HFFc6 (cell line): ENCODE data around the gene MTMR10. TPM values are rescaled to one million over a fixed set of nuclear protein-coding genes. Genes with fewer than 3 reads are reported as not detected.

ENCODE experiments used
- DNase-seq: peaks from one replicate; pipeline ENCODE4 v3.0.0-alpha.2; 2018
- H3K27ac Mint-ChIP-seq: 2 replicates; pipeline ENCODE4 v1.8.0; 2020; ENCODE audit warnings: mild to moderate bottlenecking, mixed read lengths
- H3K27me3 Mint-ChIP-seq: 2 replicates; pipeline ENCODE4 v1.8.0; 2021; ENCODE audit warnings: mild to moderate bottlenecking, moderate library complexity, mixed read lengths; ENCODE audit not compliant: insufficient read depth
- H3K36me3 Mint-ChIP-seq: 2 replicates; pipeline ENCODE4 v1.8.0; 2021; ENCODE audit warnings: low read depth, mixed read lengths
- H3K4me1 Mint-ChIP-seq: 2 replicates; pipeline ENCODE4 v1.8.0; 2020; ENCODE audit warnings: low read depth, mixed read lengths
- H3K4me3 Mint-ChIP-seq: 2 replicates; pipeline ENCODE4 v1.8.0; 2020; ENCODE audit warnings: mild to moderate bottlenecking, moderate library complexity, mixed read lengths
- H3K9me3 Mint-ChIP-seq: 2 replicates; pipeline ENCODE4 v1.8.0; 2020; ENCODE audit warnings: mild to moderate bottlenecking, mixed read lengths
- CTCF ChIP-seq: fragments of 200-600 bp; sonication (generic); IDR thresholded peaks from 2 replicates; pipeline ENCODE4 v1.5.0; 2021; ENCODE audit warnings: antibody characterized with exemption, mild to moderate bottlenecking
- total RNA-seq, 6 experiments: library from RNA; stranded (reverse); fragmentation: NEBNext Ultra II Directional; extraction: Animal tissue kit (Norgen Biotek cat#: 25700); gene quantifications; 2 replicates in 1 of 6; 3 replicates in 5 of 6; pipeline ENCODE4 v1.2.3, GENCODE V29; 2021

The MTMR10 gene
- total RNA-seq, 6 experiments from 2014 or later, result 25.4 to 44.5 (median 41.5) TPM

GRCh38 chr15:30928076-30928475 lies 63.4 kb downstream of the MTMR10 start:
- Mint-ChIP-seq H3K9me3 (no peaks in the 10 kb centered on the region), H3K4me1 (peaks cover 28% of the 10 kb centered on the region), H3K27ac (no peak overlapping the region), H3K4me3 (no peak overlapping the region), H3K27me3 (peaks cover 4% of the 10 kb centered on the region), H3K36me3 (peaks cover 46% of the 10 kb centered on the region)
- DNase-seq, result no peak
- TF ChIP-seq CTCF, result no peak

- Mint-ChIP-seq H3K4me3 (no peak overlapping the region), H3K27ac (no peak overlapping the region)
These were observed 64.2 kb downstream of the MTMR10 start for GRCh38 chr15:30927148-30927761.

GRCh38 chr15:30926161-30926560 lies 65.3 kb downstream of the MTMR10 start:
- H3K36me3 Mint-ChIP-seq, result peaks cover 39% of the 10 kb centered on the region
- no peak overlapping the region for H3K4me3 Mint-ChIP-seq
- no peak for DNase-seq
- no peak overlapping the region for H3K27ac Mint-ChIP-seq
- H3K27me3 Mint-ChIP-seq, result peaks cover 9% of the 10 kb centered on the region; the same call in 1 of the 2 replicates
- TF ChIP-seq CTCF, result no peak
- H3K4me1 Mint-ChIP-seq, result peaks cover 45% of the 10 kb centered on the region
- H3K9me3 Mint-ChIP-seq, result no peaks in the 10 kb centered on the region

More at GRCh38 chr15:30927148-30927761, 64.2 kb downstream of the MTMR10 start:
- DNase-seq, result no peak
- peaks cover 35% of the 10 kb centered on the region for H3K4me1 Mint-ChIP-seq
- no peaks in the 10 kb centered on the region for H3K9me3 Mint-ChIP-seq
- H3K27me3 Mint-ChIP-seq, result peaks cover 6% of the 10 kb centered on the region
- TF ChIP-seq CTCF, result no peak
- peaks cover 44% of the 10 kb centered on the region for H3K36me3 Mint-ChIP-seq

- TF ChIP-seq CTCF, result no peak
- H3K27ac Mint-ChIP-seq, result no peak overlapping the region
- peaks cover 34% of the 10 kb centered on the region for H3K36me3 Mint-ChIP-seq
- no peak for DNase-seq
- peaks cover 9% of the 10 kb centered on the region; the same call in 1 of the 2 replicates for H3K27me3 Mint-ChIP-seq
- H3K9me3 Mint-ChIP-seq, result no peaks in the 10 kb centered on the region
- peaks cover 47% of the 10 kb centered on the region for H3K4me1 Mint-ChIP-seq
- no peak overlapping the region for H3K4me3 Mint-ChIP-seq
These were observed 65.7 kb downstream of the MTMR10 start for GRCh38 chr15:30925686-30926085.

GRCh38 chr15:30924353-30924752 lies 67.1 kb downstream of the MTMR10 start:
- H3K4me1 Mint-ChIP-seq, result peaks cover 47% of the 10 kb centered on the region
- H3K27me3 Mint-ChIP-seq, result peaks cover 5% of the 10 kb centered on the region; the same call in 1 of the 2 replicates
- no peak overlapping the region for H3K4me3 Mint-ChIP-seq
- no peak for TF ChIP-seq CTCF
- DNase-seq, result peak; percentile 53
- no peak overlapping the region for H3K27ac Mint-ChIP-seq
- H3K36me3 Mint-ChIP-seq, result peaks cover 26% of the 10 kb centered on the region
- H3K9me3 Mint-ChIP-seq, result no peaks in the 10 kb centered on the region
